Suprapubic skin (tissue), 4 donors: ENCODE results near the gene LRRN2.

Source experiments
- EP300 ChIP-seq: sonication (generic); formaldehyde crosslinking; IDR thresholded peaks from one replicate; pipeline ENCODE4 v1.6.1; 2017; ENCODE audit warnings: antibody characterized with exemption
- POLR2A ChIP-seq, 2 donors: fragments of 450-650 bp; IDR thresholded peaks; one replicate each; pipeline ENCODE4 v1.6.1; 2017; ENCODE audit warnings: antibody characterized with exemption in 2 of 2, mild to moderate bottlenecking in 2 of 2, moderate library complexity in 2 of 2
- POLR2AphosphoS5 ChIP-seq, 3 donors: sonication (generic); formaldehyde crosslinking; IDR thresholded peaks; one replicate each; pipeline ENCODE4 v1.6.1; 2017; ENCODE audit warnings: antibody characterized with exemption in 3 of 3
- TF ChIP-seq, protein P1 (sequence below), 2 donors: fragments of 200-600 bp in 1 of 2; fragments of 450-650 bp in 1 of 2; sonication (generic) in 1 of 2; IDR thresholded peaks; one replicate each; pipeline ENCODE4 v1.5.1; 2016 to 2019; ENCODE audit warnings: antibody characterized with exemption in 2 of 2, mild to moderate bottlenecking in 1 of 2, moderate library complexity in 1 of 2

- TF ChIP-seq, protein P1, sequence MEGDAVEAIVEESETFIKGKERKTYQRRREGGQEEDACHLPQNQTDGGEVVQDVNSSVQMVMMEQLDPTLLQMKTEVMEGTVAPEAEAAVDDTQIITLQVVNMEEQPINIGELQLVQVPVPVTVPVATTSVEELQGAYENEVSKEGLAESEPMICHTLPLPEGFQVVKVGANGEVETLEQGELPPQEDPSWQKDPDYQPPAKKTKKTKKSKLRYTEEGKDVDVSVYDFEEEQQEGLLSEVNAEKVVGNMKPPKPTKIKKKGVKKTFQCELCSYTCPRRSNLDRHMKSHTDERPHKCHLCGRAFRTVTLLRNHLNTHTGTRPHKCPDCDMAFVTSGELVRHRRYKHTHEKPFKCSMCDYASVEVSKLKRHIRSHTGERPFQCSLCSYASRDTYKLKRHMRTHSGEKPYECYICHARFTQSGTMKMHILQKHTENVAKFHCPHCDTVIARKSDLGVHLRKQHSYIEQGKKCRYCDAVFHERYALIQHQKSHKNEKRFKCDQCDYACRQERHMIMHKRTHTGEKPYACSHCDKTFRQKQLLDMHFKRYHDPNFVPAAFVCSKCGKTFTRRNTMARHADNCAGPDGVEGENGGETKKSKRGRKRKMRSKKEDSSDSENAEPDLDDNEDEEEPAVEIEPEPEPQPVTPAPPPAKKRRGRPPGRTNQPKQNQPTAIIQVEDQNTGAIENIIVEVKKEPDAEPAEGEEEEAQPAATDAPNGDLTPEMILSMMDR (IDR thresholded peaks at IDR 0.05): no peak
- TF ChIP-seq POLR2AphosphoS5 (IDR thresholded peaks at IDR 0.05) (no peak), POLR2A (IDR thresholded peaks at IDR 0.05) (no peak), EP300 (no peak)
These were observed 44.0 kb upstream of the LRRN2 start for GRCh38 chr1:204729516-204729915.
